CD4-positive, alpha-beta memory T cell (primary cell): ENCODE results near the gene DCAF8. TPM values are rescaled to one million over a fixed set of nuclear protein-coding genes. Genes with fewer than 3 reads are reported as not detected.

Experiments used
- CTCF ChIA-PET: fragments of 350-600 bp; sonication (Branson Sonifier 250); formaldehyde crosslinking; loops from one replicate; lab custom pipeline; 2021; ENCODE audit warnings: inconsistent platforms; ENCODE audit not compliant: partially characterized antibody; lab: Charles Lee
- POLR2A ChIA-PET: fragments of 350-600 bp; sonication (Branson Sonifier 250); formaldehyde crosslinking; loops from one replicate; lab custom pipeline; 2021; ENCODE audit not compliant: partially characterized antibody; lab: Charles Lee
- DNase-seq, 5 donors: peaks; one replicate each; pipeline versions ENCODE4 v3.0.0 to v3.0.0-alpha.2; 2020 to 2022; ENCODE audit warnings: mixed read lengths in 1 of 5
- H3K27ac ChIP-seq: one replicate; pipeline ENCODE4 v1.7.0; 2013; ENCODE audit warnings: low read depth, low read length
- H3K27me3 ChIP-seq: 2 replicates; pipeline ENCODE4 v1.7.0; 2013; ENCODE audit warnings: mild to moderate bottlenecking, low read length, moderate library complexity; ENCODE audit not compliant: insufficient read depth
- H3K36me3 ChIP-seq: 2 replicates; pipeline ENCODE4 v1.7.0; 2013; ENCODE audit warnings: mild to moderate bottlenecking, low read length, moderate library complexity; ENCODE audit not compliant: insufficient read depth
- H3K4me1 ChIP-seq: 2 replicates; pipeline ENCODE4 v1.7.0; 2013; ENCODE audit warnings: mild to moderate bottlenecking, low read length, moderate library complexity; ENCODE audit not compliant: insufficient read depth
- H3K4me3 ChIP-seq, 2 donors: one replicate each; pipeline ENCODE4 v1.7.0; 2013; ENCODE audit warnings: low read length in 2 of 2, mild to moderate bottlenecking in 1 of 2
- H3K9me3 ChIP-seq, 2 donors: one replicate each; pipeline ENCODE4 v1.7.0; 2013; ENCODE audit warnings: low read length in 2 of 2, control low read depth in 1 of 2; ENCODE audit not compliant: control insufficient read depth in 1 of 2
- H3K27ac Mint-ChIP-seq, 7 donors: one replicate each; pipeline ENCODE4 v1.8.0; 2020 to 2021; ENCODE audit warnings: mixed read lengths in 7 of 7, mild to moderate bottlenecking in 6 of 7, inconsistent platforms in 3 of 7, moderate library complexity in 3 of 7
- H3K27me3 Mint-ChIP-seq, 2 donors: one replicate each; pipeline ENCODE4 v1.8.0; 2020 to 2021; ENCODE audit warnings: mixed read lengths in 2 of 2
- H3K36me3 Mint-ChIP-seq, 2 donors: one replicate each; pipeline ENCODE4 v1.8.0; 2020 to 2021; ENCODE audit warnings: mixed read lengths in 2 of 2, inconsistent platforms in 1 of 2, mild to moderate bottlenecking in 1 of 2
- H3K4me1 Mint-ChIP-seq, 4 donors: one replicate each; pipeline ENCODE4 v1.8.0; 2020 to 2021; ENCODE audit warnings: mixed read lengths in 4 of 4, mild to moderate bottlenecking in 1 of 4
- H3K4me3 Mint-ChIP-seq, 8 donors: one replicate each; pipeline ENCODE4 v1.8.0; 2020 to 2021; ENCODE audit warnings: mixed read lengths in 8 of 8, mild to moderate bottlenecking in 7 of 8, moderate library complexity in 6 of 8, inconsistent platforms in 3 of 8
- H3K9me3 Mint-ChIP-seq, 8 donors: one replicate each; pipeline ENCODE4 v1.8.0; 2020 to 2021; ENCODE audit warnings: mixed read lengths in 8 of 8, mild to moderate bottlenecking in 5 of 8, inconsistent platforms in 3 of 8, moderate library complexity in 1 of 8
- intact Hi-C: fragments of 100-400 bp; cut with micrococcal nuclease; formaldehyde crosslinking; loops from one replicate; pipeline ENCODE4 v1.15.1; 2023
- polyA plus RNA-seq, 2 donors: library from polyadenylated mRNA; unstranded; fragments of 300-500 nt; fragmentation: Illumina TruSeq; gene quantifications; one replicate each; pipeline ENCODE4 v1.2.3, GENCODE V29; 2021
- total RNA-seq, 2 experiments: library from RNA; stranded (reverse); gene quantifications; one replicate each; pipeline ENCODE4 v1.2.3, GENCODE V29; 2021

DCAF8 gene
- total and polyA plus RNA-seq, 4 experiments from 2014 or later: 57.5 to 223 (median 139) TPM

DNA sequence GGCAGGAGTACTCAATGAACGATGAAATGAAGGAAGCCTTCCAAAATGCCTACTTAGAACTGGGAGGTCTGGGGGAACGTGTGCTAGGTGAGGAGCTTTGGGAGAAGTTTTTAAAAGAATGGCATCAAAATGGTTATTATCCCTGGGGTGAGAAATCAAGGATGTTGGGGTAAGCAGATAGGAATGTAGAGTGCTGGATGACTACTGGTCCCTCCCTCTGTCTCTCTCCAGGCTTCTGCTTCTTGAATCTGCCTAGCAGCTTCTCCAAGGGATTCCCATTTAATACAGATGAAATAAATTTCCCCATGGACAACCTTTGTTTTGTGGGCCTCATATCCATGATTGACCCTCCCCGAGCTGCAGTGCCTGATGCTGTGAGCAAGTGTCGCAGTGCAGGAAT, 91.0 kb downstream of the DCAF8 start:
- ChIA-PET POLR2A (no interaction called here), CTCF (no interaction called here)
- Mint-ChIP-seq H3K36me3 (no peaks in the 10 kb centered on the region), H3K27me3 (peaks cover 17 to 24% of the 10 kb centered on the region in 2 donors), H3K27ac (no peak overlapping the region), H3K9me3 (no peaks in the 10 kb centered on the region), H3K4me1 (peaks cover 0 to 14% (median 9%) of the 10 kb centered on the region in 4 donors), H3K4me3 (no peak overlapping the region)
- no peaks in the 10 kb centered on the region for H3K4me1 ChIP-seq
- no peaks in the 10 kb centered on the region for H3K9me3 ChIP-seq
- DNase-seq: no peak
- H3K36me3 ChIP-seq: no peaks in the 10 kb centered on the region
- no peak overlapping the region for H3K4me3 ChIP-seq
- no peak overlapping the region for H3K27ac ChIP-seq
- no peaks in the 10 kb centered on the region for H3K27me3 ChIP-seq
- intact Hi-C loops: no loop called here

DNA sequence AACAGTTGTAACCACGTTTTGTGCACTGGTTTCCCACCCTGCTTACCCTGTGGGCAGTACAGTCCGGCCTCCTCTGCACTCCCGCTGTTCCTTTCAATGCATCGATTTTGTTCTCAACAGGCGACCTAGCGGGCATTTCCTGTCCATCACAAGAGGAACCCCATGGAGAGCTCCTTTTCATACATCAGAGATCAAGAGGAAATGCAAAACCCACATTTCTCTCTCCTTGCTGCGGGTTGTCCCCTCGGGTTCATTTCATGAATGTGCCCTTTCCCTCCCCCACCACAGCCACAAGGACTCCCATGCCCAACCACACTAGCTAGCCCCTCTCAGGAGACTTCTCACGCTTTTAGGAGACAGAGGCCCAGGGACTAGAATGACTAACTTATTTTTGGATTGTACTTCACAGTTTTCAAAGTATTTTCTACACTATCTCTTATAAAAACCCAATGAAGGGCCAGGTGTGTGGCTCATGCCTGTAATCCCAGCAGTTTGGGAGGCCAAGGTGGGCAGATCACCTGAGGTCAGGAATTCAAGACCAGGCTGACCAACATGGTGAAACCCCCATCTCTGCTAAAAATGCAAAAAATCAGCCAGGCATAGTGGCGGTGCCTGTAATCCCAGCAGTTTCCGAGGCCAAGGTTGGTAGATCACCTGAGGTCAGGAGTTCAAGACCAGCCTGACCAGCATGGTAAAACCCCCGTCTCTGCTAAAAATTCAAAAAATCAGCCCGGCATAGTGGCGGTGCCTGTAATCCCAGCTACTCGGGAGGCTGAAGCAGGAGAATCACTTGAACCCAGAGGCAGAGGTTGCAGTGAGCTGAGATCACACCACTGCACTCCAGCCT, 92.6 kb downstream of the DCAF8 start:
- Mint-ChIP-seq H3K4me1 (peaks cover 0 to 14% (median 9%) of the 10 kb centered on the region in 4 donors), H3K9me3 (no peaks in the 10 kb centered on the region), H3K27me3 (peaks cover 19 to 28% of the 10 kb centered on the region in 2 donors), H3K4me3 (no peak overlapping the region), H3K27ac (peak overlapping the region in 1 of 7 donors; percentile 49), H3K36me3 (no peaks in the 10 kb centered on the region)
- H3K36me3 ChIP-seq: no peaks in the 10 kb centered on the region
- POLR2A ChIA-PET: no interaction called here
- no peak overlapping the region for H3K27ac ChIP-seq
- CTCF ChIA-PET: no interaction called here
- no peak overlapping the region for H3K4me3 ChIP-seq
- H3K4me1 ChIP-seq: no peaks in the 10 kb centered on the region
- no peaks in the 10 kb centered on the region for H3K27me3 ChIP-seq
- intact Hi-C loops: no loop called here
- no peak for DNase-seq
- H3K9me3 ChIP-seq: no peaks in the 10 kb centered on the region

DNA sequence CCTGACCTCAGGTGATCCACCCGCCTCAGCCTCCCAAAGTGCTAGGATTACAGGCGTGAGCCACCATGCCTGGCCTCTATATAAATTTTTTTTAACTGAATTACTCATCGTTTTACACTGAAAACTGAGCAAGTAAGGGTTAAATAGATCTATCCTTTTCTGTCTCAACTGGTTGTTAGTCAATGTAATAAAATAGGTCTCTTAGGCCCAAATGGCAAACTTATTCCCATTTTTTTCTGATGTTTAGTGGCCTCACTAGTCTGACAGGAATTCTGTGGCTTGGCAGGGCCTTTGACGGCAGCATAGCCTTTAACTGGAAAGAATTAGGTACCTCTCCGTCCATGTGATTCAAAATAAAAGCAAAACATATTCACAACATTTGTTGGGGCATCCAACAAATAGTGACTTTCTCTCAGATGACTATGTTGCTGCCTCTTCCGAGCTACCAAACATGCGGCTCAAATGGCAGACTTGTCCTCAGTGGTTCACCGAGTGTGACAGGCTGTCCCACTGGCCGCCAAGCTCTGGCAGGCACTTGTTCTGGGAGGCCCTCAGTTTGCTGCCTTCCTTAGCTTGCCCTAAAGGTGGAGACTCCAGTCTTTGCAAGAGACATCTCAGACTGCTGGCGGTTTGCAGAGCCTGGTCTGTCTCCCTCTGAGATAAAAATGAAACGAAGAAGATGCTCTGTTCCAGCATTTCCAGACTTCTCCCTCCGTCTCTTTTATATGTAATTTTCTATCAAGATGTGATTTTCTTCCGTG, 93.6 kb downstream of the DCAF8 start:
- H3K4me3 Mint-ChIP-seq: no peak overlapping the region
- no peak overlapping the region for H3K4me3 ChIP-seq
- no peaks in the 10 kb centered on the region for H3K36me3 ChIP-seq
- peaks cover 0 to 14% (median 9%) of the 10 kb centered on the region in 4 donors for H3K4me1 Mint-ChIP-seq
- no peak overlapping the region for H3K27ac ChIP-seq
- CTCF ChIA-PET: no interaction called here
- no peak for DNase-seq
- POLR2A ChIA-PET: no interaction called here
- H3K27me3 Mint-ChIP-seq: peaks cover 21 to 35% of the 10 kb centered on the region in 2 donors
- H3K4me1 ChIP-seq: no peaks in the 10 kb centered on the region
- H3K27ac Mint-ChIP-seq: no peak overlapping the region
- no peaks in the 10 kb centered on the region for H3K36me3 Mint-ChIP-seq
- no peaks in the 10 kb centered on the region for H3K27me3 ChIP-seq
- H3K9me3 Mint-ChIP-seq: no peaks in the 10 kb centered on the region
- no peaks in the 10 kb centered on the region for H3K9me3 ChIP-seq
- intact Hi-C loops: no loop called here

DNA sequence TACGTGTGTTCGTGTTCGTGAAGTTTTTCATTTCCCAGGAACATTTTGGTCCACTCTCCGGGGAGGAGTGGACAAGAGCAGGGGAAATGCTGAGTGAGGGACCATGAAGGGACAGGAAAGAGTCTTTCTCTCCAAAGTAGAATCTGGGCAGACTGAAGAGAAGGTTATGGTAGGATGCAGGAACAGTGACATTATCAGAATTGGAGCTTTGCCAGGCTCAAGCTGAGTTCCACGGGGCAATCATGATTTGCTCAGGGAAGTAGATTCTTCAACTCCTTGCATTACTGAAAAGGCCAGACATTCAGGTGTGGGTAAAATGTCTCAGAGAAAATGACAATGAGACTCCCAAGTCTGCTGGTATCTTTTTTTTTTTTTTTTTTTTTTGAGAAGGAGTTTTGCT, 94.3 kb downstream of the DCAF8 start:
- DNase-seq: no peak
- Mint-ChIP-seq H3K36me3 (no peaks in the 10 kb centered on the region), H3K4me1 (peaks cover 0 to 10% (median 5%) of the 10 kb centered on the region in 4 donors), H3K27me3 (peaks cover 17 to 35% of the 10 kb centered on the region in 2 donors), H3K27ac (no peak overlapping the region), H3K4me3 (no peak overlapping the region), H3K9me3 (no peaks in the 10 kb centered on the region)
- Histone ChIP-seq H3K27ac (no peak overlapping the region), H3K9me3 (no peaks in the 10 kb centered on the region), H3K4me1 (no peaks in the 10 kb centered on the region), H3K27me3 (no peaks in the 10 kb centered on the region), H3K36me3 (no peaks in the 10 kb centered on the region), H3K4me3 (no peak overlapping the region)
- CTCF ChIA-PET: no interaction called here
- intact Hi-C loops: no loop called here
- POLR2A ChIA-PET: no interaction called here

DNA sequence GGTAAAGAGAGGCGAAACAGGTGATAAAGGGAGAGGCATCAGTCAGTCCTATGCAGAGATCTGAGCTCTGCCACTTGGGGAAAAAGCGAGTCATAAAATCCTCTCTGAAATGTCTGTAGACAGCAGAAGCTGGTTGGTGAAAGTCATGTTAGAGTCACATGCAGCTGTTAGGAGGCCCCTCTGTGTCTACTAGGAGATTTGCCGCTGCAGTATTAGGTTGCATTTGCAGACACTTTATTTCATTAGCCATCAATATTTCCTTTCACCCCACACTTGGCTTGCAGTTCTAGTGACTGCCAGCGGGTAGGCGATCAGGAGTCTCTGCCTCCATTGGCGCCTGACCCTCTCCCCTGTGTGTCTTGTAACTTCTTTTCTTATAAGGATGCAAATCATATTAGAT, 94.8 kb downstream of the DCAF8 start:
- H3K27me3 ChIP-seq: no peaks in the 10 kb centered on the region
- intact Hi-C loops: no loop called here
- H3K9me3 Mint-ChIP-seq: no peaks in the 10 kb centered on the region
- H3K27ac ChIP-seq: no peak overlapping the region
- H3K36me3 Mint-ChIP-seq: no peaks in the 10 kb centered on the region
- CTCF ChIA-PET: no interaction called here
- no peak overlapping the region for H3K4me3 ChIP-seq
- no peaks in the 10 kb centered on the region for H3K36me3 ChIP-seq
- peaks cover 0 to 10% (median 5%) of the 10 kb centered on the region in 4 donors for H3K4me1 Mint-ChIP-seq
- H3K27ac Mint-ChIP-seq: no peak overlapping the region
- no peaks in the 10 kb centered on the region for H3K4me1 ChIP-seq
- no peaks in the 10 kb centered on the region for H3K9me3 ChIP-seq
- no peak overlapping the region for H3K4me3 Mint-ChIP-seq
- H3K27me3 Mint-ChIP-seq: peaks cover 12 to 33% of the 10 kb centered on the region in 2 donors
- DNase-seq: no peak
- POLR2A ChIA-PET: no interaction called here

DNA sequence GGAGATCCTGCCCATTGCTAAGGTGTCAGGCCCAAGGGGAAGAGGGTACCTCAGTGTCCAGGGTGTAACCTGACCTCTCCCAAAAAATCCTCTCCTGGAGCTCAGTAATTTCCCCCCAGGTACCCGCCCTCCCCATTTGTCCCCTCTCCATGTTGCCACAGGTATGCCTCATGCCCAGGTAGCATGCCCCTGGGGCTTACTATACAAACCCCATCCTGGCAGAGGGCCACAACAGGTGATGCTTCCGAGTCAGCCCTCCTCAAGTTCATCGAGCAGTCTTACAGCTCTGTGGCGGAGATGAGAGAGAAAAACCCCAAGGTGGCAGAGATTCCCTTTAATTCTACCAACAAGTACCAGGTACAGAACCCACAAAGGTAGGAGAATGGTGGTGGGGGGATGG, 95.3 kb downstream of the DCAF8 start:
- no peak for DNase-seq
- H3K36me3 ChIP-seq: no peaks in the 10 kb centered on the region
- no peak overlapping the region for H3K4me3 Mint-ChIP-seq
- no peak overlapping the region for H3K27ac ChIP-seq
- no peaks in the 10 kb centered on the region for H3K9me3 ChIP-seq
- no peaks in the 10 kb centered on the region for H3K27me3 ChIP-seq
- intact Hi-C loops: no loop called here
- H3K9me3 Mint-ChIP-seq: no peaks in the 10 kb centered on the region
- CTCF ChIA-PET: no interaction called here
- POLR2A ChIA-PET: no interaction called here
- no peaks in the 10 kb centered on the region for H3K4me1 ChIP-seq
- no peaks in the 10 kb centered on the region for H3K36me3 Mint-ChIP-seq
- H3K27ac Mint-ChIP-seq: no peak overlapping the region
- H3K4me1 Mint-ChIP-seq: peaks cover 0 to 10% (median 5%) of the 10 kb centered on the region in 4 donors
- H3K27me3 Mint-ChIP-seq: peaks cover 10 to 32% of the 10 kb centered on the region in 2 donors
- H3K4me3 ChIP-seq: no peak overlapping the region

DNA sequence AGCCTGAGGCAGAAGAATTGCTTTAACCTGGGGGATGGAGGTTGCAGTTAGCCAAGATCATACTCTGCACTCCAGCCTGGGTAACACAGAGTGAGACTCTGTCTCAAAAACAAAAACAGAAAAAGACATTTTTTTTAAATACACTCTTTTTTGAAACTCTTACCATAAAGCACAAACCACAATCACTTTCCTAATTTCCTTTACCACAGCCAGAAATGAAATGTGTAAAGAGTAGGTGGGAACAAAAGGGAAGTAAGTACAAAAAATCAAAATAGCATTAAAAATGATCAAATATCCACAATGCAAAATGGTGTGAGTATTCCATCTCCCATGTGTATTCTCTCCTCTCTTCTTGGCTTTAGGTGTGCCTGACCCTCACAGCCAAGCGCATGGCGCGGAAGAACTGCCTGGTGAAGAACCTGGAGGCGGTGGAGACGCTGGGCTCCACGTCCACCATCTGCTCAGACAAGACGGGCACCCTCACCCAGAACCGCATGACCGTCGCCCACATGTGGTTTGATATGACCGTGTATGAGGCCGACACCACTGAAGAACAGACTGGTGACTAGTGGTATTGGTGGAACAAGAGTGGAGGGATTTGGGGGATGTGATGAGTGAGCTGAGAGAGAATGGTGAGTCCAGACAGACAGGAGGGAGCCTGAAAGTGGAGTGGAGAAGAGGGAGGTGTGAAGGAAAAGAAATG, 96.0 kb downstream of the DCAF8 start:
- Mint-ChIP-seq H3K4me1 (peaks cover 0 to 10% (median 5%) of the 10 kb centered on the region in 4 donors), H3K4me3 (no peak overlapping the region), H3K27ac (no peak overlapping the region), H3K9me3 (no peaks in the 10 kb centered on the region), H3K27me3 (peaks cover 8 to 33% of the 10 kb centered on the region in 2 donors), H3K36me3 (no peaks in the 10 kb centered on the region)
- Histone ChIP-seq H3K27me3 (no peaks in the 10 kb centered on the region), H3K4me1 (no peaks in the 10 kb centered on the region), H3K36me3 (no peaks in the 10 kb centered on the region), H3K9me3 (no peaks in the 10 kb centered on the region), H3K27ac (no peak overlapping the region), H3K4me3 (no peak overlapping the region)
- CTCF ChIA-PET: no interaction called here
- POLR2A ChIA-PET: no interaction called here
- intact Hi-C loops: no loop called here
- DNase-seq: no peak
